ENCODE data around the gene CSNK1G2. TPM values are rescaled to one million over a fixed set of nuclear protein-coding genes. Genes with fewer than 3 reads are reported as not detected.

CSNK1G2 gene
- total RNA-seq, 2 experiments from 2014 or later: 51.9 to 57.5 TPM

GRCh38 chr19:1902923-1903322 is 38.0 kb upstream of the CSNK1G2 start:
- Mint-ChIP-seq H3K27me3 (no peaks in the 10 kb centered on the region), H3K9me3 (no peaks in the 10 kb centered on the region), H3K36me3 (ENCODE audit: low read depth) (peaks cover 5% of the 10 kb centered on the region), H3K4me3 (no peak overlapping the region), H3K27ac (peak overlapping the region; percentile 64), H3K4me1 (ENCODE audit: low read depth) (peaks cover 28% of the 10 kb centered on the region)
- intact Hi-C loops (cut with micrococcal nuclease): no loop called here
- ChIA-PET CTCF (interaction anchor here (1.0 to 1.9 kb wide), 4 partner anchors 25 to 38 kb away, joined by 3 to 6 read pairs (median 4); no protein-coding TSS in a partner anchor), POLR2A (no interaction called here)
- no peak for DNase-seq
- TF ChIP-seq CTCF (IDR thresholded peaks at IDR 0.05): no peak
- ATAC-seq: no peak

- DNase-seq (no peak), ATAC-seq (no peak)
- Mint-ChIP-seq H3K4me3 (peak overlapping the region; percentile 87), H3K9me3 (no peaks in the 10 kb centered on the region), H3K27me3 (no peaks in the 10 kb centered on the region), H3K36me3 (ENCODE audit: low read depth) (peaks cover 5% of the 10 kb centered on the region), H3K4me1 (ENCODE audit: low read depth) (peaks cover 45% of the 10 kb centered on the region), H3K27ac (peak overlapping the region; percentile 87)
- intact Hi-C loops (cut with micrococcal nuclease): no loop called here
- TF ChIP-seq CTCF (IDR thresholded peaks at IDR 0.05): no peak
- ChIA-PET POLR2A (interaction anchor here (0.6 to 1.7 kb wide), 4 partner anchors 9 to 180 kb away, joined by 3 to 4 read pairs (median 4); no protein-coding TSS in a partner anchor), CTCF (interaction anchor here (0.6 to 1.8 kb wide), 3 partner anchors 9 to 66 kb away, joined by 3 to 5 read pairs (median 3); no protein-coding TSS in a partner anchor)
These were observed 36.2 kb upstream of the CSNK1G2 start for GRCh38 chr19:1904860-1905109.

- ChIA-PET CTCF (interaction anchor here (0.6 to 1.8 kb wide), 3 partner anchors 10 to 67 kb away, joined by 3 to 5 read pairs (median 3); no protein-coding TSS in a partner anchor), POLR2A (interaction anchor here (0.5 to 1.7 kb wide), 8 partner anchors 8 to 146 kb away, joined by 3 to 6 read pairs (median 4); partner anchors contain the start of gene MKNK2)
These were observed 35.7 kb upstream of the CSNK1G2 start, which contains the start of the genes ADAT3 and SCAMP4 for GRCh38 chr19:1905110-1905862. Gene ADAT3 (plus strand): TSS chr19:1905399. CDS start chr19:1912048, 6,649 bp downstream. Gene SCAMP4 (plus strand): TSS chr19:1905399. CDS start chr19:1915020, 9,621 bp downstream.

GRCh38 chr19:1905863-1906375 is 35.1 kb upstream of the CSNK1G2 start:
- DNase-seq (no peak), ATAC-seq (no peak)
- no peaks in the 10 kb centered on the region for H3K27me3 Mint-ChIP-seq
- H3K27ac Mint-ChIP-seq: peak overlapping the region; percentile 90
- CTCF ChIA-PET: no interaction called here
- H3K36me3 Mint-ChIP-seq (ENCODE audit: low read depth): peaks cover 5% of the 10 kb centered on the region
- H3K9me3 Mint-ChIP-seq: no peaks in the 10 kb centered on the region
- intact Hi-C loops (cut with micrococcal nuclease): no loop called here
- H3K4me3 Mint-ChIP-seq: peak overlapping the region; percentile 87
- H3K4me1 Mint-ChIP-seq (ENCODE audit: low read depth): peaks cover 51% of the 10 kb centered on the region
- TF ChIP-seq CTCF (IDR thresholded peaks at IDR 0.05): no peak
- POLR2A ChIA-PET: interaction anchor here (0.5 to 1.6 kb wide), 5 partner anchors 9 to 146 kb away, joined by 3 to 6 read pairs (median 3); partner anchors contain the start of gene MKNK2

More at GRCh38 chr19:1905110-1905862, 35.7 kb upstream of the CSNK1G2 start, which contains the start of the genes ADAT3 and SCAMP4:
- Mint-ChIP-seq H3K36me3 (ENCODE audit: low read depth) (peaks cover 5% of the 10 kb centered on the region), H3K27me3 (no peaks in the 10 kb centered on the region), H3K27ac (peak within 1 kb of the TSS; percentile 90), H3K4me3 (peak within 1 kb of the TSS; percentile 87), H3K4me1 (ENCODE audit: low read depth) (peaks cover 50% of the 10 kb centered on the region), H3K9me3 (no peaks in the 10 kb centered on the region)
- TF ChIP-seq CTCF (IDR thresholded peaks at IDR 0.05): no peak
- intact Hi-C loops (cut with micrococcal nuclease): no loop called here
- peak; percentile 98 for ATAC-seq
- DNase-seq: peak; percentile 99
